Activated CD4-positive, alpha-beta T cell treated with anti-CD3 and anti-CD28 coated beads for 1 hour (primary cell): ENCODE measurements around the gene MYLK4.

Experiments
- DNase-seq: peaks from one replicate; pipeline ENCODE4 v3.0.0-alpha.2; 2020

Gene MYLK4

DNA sequence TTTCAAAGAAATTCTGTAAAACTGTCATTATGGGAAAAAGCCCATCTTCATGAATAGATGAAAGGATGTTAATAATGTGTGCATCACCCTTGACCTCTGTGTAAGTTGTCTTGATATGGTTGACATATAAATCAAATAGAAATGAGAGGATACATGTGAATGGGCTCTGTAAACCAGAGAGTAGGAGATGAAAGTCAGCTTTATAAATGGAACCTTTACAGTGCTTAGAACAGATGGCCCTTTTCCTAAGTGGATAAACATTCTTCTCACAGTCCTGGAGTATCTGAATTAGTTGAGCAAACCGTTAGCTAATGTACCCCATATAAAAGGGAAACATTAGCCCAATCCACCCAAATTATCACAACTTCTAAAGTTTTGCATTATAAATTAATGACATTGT lies 57.5 kb downstream of the MYLK4 start:
- no peak for DNase-seq

DNA sequence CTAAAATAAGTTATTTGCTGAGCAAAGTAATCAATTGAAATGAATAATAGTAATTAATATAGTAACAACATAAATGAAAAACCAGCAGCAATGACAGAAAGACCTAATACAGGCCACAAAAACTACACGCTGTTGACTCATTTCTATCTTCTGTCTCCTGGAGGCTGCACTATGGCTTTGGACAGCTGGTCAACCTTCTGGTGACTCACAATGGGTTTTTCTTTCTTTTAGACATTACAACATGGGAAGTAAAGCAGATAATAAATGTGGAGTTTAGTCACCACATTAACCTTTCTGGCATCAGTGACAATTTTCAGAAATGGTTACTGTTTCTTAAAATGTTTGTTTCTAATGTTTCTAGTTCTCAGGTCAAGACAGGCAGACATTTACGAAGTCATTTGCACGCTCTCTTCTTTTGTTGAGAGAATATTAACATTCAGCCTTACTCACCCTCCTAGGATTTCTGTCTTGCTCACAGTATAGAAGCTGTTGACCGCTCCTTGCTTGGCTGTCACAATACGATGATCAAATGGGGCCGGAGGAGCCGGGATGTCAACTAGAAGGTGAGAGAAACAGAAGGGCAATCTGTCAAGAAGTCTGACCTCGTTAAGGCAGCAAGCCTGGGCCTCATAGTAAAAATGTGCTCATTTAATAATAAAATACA lies 62.2 kb downstream of the MYLK4 start:
- no peak for DNase-seq

DNA sequence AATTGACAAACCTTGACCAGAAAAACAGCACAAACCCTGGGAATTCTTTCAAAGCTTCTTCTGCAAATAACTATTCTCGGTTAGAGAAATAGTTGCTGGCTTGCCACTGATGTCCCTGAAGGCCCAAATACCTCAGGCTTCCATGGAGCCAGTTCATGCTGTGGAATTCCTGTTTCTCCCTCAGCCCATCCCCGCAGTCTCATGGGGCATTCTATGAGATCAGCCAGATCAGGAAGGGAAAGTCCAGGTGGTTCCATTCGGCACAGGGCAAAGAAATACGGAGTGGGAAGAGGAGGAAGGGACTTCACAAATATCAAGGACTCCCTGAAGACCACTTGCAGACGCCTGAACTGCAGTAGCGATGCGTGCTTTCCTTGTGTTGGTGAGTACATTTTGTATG lies 63.3 kb downstream of the MYLK4 start:
- DNase-seq: no peak

DNA sequence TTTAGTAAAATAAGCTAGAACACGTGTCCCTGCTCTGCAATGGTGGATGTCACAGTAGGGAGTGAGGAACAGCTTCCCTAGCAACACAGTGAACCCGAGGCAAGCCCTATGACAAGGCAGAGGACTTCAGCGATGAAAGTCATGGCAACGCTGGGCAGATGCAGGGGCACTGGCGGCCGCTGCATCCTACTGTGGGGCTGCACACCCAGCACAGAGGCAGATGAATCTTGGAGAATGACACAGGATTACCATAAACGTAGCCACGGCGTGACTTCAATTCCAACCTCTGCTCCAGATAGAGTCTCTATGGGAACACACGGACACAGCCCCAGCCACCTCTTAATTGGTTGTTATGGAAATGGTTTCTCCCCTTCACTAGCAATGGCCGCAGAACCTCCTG lies 64.2 kb downstream of the MYLK4 start:
- DNase-seq: no peak

DNA sequence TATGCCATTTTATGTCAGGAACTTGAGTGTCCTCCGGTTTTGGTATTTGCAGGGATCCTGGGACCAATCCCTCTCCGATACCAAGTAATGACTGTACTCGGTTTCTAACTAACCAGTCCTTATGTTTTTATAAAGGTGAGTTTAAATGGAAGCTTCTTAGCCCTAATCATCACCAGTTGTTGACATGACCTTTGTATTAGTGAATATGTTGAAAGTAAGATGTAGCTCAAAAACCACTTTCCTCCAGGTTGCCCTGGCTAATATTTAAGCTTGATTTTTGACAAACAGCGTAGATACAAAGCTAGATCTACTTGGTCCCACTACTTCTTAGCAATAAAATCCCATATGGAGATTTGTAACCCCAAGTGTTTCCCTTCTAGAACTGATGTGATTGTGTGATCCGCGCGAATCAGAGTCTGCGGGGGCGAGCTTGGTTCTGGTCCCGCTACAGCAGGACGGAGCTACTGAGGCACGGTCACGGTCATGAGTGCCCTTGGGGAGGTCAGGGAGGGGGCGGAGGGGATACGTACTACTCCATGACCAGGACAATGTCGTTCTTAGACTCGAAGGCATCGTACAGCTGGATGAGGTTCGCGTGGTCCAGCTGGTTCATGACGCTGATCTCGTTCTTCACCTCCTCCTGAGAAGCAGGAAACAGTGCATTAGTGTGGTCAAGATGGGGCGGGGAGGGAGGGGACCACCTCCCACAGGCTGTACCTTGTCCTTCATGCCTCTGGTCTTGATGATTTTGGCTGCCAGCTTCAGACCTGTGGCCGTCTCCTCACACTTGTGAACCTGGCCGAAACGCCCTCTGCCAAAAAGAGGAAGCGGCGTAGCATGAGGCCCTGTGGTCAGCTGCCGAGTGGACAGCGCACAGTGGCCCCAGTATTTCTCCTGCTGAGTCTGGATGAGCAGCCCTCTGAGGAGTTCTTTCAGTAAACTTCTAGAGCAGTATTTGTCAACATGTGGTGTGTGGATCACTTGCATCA lies 65.7 kb downstream of the MYLK4 start:
- no peak for DNase-seq

DNA sequence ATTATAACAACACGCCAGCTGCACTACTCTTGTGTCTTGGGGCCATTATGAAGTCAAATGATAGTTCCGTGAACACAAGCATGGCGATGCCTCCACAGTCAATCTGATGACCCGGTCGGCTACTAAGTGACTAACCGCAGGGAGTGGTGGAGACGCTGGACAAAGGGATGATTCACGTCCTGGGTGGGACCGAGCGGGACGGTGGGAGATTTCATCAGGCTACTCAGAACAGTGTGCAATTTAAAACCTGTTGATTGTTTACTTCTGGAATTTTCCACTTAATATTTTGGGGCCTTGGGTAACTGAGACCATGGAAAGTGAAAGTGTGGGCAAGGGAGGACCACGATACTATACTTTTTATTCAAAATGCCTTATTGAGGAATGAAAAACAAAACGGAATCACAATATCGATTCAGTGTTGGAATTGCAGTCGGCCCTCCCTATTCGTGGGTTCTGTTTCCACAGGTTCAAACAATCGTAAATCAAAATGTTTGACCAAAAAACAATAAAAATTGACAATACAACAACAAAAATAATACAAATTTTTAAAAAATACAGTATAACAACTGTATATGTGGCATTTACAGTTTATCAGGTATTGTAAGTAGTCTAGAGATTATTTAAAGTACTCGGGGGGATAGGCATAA lies 66.5 kb downstream of the MYLK4 start:
- no peak for DNase-seq

DNA sequence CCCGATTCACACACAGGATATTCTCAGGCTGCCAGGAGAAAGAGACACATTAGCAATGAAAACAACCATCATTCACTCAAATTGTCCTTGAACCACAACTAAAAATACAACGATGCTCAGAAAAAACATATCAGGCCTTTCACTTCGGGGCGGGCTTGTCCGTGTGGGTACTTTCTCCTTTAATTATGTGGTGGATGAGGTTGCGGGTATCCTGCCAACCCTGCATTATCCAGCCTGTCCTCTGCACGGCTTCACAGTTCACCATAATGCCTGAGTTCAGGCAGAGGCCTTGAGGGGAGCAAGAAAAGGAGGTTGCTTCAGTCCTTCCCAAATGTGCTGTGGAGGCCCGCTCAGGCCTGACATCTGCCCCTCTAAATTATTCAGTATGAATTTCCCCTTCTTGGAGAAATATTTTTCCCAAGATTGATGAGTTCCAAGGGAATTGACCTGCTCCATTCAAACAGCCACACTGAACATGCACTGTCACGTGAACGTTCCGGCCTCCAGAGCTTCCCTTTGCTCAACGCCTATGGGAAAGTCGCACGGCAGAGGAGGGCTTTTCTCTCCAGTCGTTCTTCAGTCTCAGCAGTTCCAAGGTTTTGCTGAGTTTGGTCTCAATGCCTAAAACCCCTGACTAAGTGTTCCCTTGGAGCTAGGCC lies 70.3 kb downstream of the MYLK4 start:
- DNase-seq: no peak

DNA sequence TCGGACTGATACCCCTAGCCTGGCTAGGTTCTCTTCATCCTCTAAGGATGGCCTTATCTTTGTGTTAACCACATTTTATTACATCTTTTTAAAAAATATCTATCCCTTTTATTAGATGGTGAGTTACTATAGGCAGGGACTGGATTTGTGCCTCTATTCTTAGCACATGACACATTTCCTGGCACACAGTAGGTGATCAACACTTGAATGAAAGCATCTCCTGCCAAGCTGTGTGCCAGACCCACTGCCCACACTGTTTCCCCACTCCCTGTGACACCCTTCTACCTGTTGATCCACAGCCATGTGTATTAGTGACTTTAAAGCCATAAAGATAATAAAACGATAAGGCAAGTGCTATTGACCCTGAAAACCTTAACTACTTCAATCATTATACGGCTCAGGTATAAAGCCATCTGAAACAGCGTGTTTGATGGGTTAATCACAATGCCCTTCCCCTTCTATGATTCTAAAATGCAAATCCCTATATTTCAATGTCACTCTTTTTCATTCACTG lies 73.6 kb downstream of the MYLK4 start:
- no peak for DNase-seq

DNA sequence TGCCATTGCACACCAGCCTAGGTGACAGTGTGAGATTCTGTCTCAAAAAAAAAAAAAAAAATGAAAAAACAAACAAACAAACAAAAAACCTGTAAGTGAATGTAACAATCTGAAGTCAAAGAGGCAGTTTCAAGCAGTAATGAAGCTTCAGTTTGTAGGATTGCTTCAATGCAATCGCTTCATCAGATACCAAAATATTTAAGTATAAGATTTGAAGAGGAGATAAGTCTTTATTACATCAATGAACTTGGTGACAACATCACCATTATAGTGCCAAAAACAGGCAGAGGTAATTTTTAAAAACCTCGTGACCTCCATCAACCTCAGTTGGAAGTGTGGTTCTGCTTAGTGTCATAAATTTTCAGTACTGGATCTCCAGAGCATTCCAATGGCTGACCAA lies 74.7 kb downstream of the MYLK4 start:
- DNase-seq: no peak

DNA sequence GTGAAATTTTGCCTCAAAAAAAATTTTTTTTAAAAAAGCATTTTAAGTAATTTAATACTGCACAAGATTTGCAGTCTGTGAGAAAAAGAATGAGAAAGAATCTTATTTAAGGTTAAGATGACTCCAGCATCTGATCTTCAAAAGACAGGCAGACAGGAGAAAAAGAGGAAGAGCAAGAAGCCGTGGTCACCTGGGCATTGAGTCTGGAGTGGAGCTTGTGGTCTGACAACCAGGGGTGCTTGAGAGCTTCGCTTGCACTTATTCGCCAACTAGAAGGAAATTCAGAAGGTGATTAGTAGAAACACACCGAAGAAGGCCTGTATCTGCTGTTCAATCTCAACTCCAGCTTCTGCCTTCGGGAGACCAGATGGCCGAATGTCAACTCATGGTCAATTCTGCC lies 75.9 kb downstream of the MYLK4 start:
- DNase-seq: no peak

DNA sequence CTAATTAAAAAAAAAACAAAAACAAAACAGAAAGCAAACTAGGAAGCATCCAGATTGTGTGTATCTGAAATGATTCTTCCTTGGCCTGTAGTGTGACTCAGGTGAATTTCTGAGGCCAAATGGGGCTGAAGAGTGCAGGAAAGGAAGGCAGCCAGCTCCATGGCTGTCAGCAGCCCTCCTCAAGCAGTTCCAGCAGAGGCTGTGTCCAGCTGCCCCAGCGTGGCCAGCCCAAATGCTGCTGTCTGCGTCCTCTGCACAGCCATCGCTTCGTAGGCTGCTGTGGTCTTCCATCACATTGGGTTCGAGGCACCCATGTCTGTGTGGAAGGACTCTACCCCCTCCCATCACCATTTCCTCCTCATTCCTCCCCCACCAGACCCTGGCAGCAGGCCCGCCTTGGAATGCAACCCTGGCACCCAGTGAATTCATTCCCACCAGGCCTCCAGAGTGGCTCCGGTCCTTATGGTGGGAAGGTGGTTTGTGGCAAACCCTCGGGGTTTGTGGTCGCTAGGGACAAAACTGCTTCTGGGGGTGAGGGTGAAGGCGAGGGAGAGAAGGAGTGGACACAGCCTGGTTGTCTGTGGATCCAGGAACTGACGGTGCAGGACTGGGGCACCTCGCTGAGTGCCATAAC lies 81.5 kb downstream of the MYLK4 start:
- DNase-seq: no peak

DNA sequence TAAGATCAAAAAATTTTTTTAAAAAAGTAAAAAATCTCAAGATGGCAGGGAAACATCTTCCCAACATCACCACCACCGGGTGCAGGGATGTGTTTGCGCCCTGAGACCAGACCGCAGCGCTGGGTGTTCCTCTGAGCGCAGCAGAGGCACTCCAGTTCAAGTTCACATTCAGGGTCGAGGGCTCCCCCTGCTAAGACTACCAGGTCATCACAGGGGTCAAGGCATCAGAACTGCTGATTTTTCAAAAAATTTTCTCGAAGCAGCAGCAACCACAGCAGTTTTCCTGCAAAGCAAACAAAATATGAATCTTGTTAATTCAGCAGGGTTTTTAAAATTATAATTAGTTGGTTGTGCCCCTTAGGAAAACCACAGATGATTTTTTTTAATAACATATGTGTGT lies 83.1 kb downstream of the MYLK4 start:
- no peak for DNase-seq

DNA sequence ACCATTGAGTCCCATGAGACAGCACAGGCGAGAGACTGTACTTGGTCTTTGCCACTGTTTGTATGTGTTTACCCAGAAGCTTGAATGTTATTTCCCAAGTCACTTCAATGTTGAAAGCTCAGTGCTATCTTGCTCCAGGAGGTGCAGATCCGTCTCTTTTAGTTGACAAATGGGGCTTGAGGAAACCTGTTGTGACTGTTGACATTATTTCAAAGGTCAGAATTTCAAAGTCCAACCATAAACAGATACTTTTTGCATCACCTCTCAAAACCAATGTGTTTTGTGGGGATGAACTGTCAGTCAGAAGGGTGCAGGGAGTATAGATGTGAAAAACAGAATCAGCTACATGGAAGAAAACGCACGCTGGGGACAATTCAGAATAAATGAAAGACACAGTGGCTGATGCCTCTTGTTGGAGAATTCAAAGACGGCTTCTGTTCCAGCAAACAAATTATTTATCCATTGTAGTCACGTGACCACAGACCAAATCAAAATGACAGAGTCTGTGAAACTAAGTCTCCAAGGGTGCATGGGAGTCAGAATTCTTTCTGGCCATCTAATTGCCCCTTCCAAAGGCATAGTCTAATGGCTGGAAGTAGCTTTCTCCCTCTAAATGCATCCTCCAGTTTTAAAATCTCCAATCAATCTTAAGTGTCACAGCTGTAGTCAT lies 83.7 kb downstream of the MYLK4 start:
- no peak for DNase-seq

DNA sequence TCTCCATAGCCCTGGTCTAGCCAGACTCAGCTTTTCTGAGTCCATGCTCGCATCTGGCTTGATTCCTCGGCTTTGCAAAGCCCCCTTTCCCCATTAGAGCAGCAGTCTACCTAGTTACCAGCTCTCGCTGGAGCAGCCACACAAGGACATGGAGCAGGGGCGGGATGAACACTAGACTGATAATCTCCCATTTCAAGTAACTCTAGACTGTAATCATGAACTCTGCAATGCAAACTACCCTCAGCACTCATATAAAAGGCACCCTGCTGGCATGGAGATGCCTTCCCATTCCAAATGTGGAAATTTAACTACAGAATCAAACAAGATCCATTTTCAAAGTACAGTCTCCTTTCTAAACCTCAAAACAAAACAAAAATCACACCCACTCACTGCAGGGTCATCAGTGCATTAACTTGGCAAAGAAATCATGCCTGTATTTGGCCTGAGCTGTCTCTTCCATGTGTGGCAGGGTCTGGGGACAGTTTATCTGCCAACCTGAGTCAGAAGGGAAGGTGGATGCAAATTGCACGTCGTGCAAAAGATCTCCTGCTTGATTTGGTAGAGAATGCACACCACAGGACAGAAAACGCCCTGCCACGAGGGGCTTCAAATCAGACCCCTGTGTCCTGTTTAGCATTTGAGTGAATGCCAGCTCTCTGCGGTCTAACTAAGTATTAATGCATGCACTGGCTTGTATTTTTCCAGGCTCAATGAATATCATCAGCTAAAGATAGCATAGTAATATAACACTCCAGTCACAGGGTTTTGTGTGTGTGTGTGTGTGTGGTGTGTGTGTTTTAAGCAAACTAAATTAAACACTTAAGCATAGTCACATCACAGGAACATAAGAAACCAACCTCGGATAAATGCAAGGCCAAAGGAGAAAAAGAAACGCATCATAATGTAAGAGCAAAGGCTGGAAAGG lies 85.3 kb downstream of the MYLK4 start:
- DNase-seq: no peak

DNA sequence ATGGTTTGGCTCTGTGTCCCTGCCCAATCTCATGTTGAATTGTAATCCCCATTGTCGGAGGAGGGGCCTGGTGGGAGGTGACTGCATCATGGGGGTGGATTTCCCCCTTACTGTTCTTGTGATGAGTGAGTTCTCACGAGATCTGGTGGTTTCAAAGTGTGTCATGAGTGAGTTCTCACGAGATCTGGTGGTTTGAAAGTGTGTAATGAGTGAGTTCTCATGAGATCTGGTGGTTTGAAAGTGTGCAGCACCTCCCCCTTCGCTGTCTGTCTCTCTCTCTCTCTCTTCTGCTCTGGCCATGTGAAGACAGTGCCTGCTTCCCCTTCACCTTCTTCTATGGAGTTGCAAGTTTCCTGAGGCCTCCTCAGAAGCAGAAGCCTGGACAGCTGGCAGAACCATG lies 87.6 kb downstream of the MYLK4 start:
- no peak for DNase-seq

DNA sequence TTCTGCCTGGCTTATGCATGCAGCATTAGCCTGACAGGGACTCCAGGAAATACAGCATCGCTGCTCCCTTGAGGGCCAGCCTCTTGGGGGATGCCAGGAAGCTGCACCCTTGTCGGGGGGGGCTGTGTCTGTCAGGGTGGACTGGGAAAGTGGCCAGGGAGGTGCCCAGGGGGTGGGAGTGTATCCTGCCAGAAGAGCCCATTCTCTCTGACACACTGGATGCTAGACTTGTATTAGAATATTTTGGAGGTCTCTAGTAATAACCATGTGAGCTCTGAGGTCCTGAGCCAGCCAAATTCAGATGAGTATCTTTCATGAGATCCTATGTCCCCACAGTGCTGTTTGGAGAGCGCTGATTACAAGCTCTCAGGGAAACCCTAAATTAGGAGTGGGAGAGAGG lies 89.1 kb downstream of the MYLK4 start:
- no peak for DNase-seq

DNA sequence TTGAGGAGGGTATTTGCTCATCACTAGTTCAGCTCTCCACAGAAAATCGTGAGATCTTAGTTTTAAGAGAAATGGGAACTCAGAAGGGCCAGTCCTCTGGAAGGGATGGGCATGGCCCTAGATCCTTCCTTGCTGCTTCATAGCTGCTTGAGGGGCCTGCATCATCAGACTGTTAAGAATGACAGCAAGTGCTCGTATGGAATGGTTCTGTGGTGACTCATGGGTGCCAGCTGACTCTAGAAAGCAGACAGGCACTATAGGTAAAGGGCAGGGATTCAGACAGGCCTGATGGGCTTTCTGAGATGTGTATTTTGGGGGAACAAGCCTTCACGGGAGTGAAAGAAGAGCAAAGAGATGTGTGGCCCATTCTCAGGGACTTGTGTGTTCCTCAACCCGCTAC lies 90.8 kb downstream of the MYLK4 start:
- no peak for DNase-seq

DNA sequence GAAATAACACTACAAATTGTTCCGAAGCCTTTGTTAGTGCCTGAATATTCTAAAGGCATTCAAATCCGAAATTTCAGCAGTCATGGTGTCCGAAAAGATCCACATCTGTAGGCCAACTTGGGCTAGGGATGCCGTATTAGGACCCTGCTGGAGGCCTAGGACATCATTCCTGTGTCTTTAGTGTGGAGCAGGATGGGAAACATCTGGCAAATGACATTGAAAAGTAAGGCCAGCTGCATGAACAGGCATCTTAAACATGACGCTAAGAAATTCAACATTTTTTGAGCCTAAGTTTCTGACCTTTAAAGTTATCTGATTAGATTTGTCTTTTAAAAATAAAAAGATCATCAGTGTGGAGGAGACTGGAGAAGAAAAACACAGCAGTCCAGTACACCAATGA lies 91.3 kb downstream of the MYLK4 start:
- DNase-seq: no peak

DNA sequence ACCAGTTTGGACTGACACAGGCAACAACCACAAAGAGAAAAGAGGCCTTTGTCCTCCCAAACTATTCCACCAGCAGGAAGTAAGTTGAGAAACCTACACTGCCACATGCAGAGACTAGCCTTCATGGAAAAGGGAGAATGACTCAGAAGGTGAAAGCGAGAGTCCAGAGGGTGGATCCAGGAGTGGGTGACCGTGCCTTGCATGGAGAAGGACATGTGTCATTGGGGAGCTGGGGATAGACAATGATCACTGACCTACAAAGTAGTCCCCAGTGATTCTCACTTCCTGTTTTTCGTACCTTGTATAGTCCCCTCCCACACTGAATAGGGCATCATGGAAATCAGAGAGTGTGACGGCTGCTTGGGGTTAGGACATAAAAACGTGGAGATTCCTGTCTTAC lies 91.9 kb downstream of the MYLK4 start:
- no peak for DNase-seq

DNA sequence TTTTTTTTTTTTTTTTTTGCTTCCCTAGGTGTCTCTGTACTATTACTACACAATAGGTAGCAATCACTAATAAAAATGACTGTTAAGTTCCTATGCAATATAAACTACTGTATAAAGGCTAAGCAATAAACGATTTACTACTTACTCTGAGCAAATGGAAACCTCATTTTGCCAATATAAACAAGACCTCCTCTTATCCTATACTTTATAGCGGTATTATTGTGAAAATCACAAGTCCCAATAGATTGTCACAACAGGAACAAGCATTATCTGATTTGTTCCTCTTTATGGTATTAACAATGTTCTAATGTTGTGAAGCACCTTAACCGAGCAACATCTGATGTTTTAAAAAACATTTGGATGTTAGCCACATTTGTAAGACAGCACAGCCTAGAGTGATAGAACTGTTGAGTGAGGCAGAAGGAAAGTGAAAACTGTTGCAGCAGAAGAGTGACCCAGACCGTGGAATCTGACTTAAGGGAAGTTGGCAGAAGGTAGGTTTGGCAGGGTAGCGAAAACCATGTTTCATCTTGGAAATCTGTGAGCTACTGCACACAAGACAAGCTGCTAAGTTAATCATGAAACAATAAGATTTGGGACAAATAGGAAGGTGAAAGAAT lies 94.2 kb downstream of the MYLK4 start:
- DNase-seq: no peak
